Lung (tissue), 16 donors: ENCODE results near the gene CTLA4. TPM values are rescaled to one million over a fixed set of nuclear protein-coding genes. Genes with fewer than 3 reads are reported as not detected.

Experiments used
- ATAC-seq: fragments of 200-7000 bp; cut with Tn5 transposase; one replicate; pipeline ENCODE4 v1.9.1; 2020; ENCODE audit warnings: moderate number of reproducible peaks; ENCODE audit not compliant: insufficient read depth, low FRiP score
- DNase-seq, 3 donors: peaks; one replicate each; pipeline ENCODE4 v3.0.0-alpha.2; 2013 to 2017
- H3K27ac ChIP-seq, 2 donors: one replicate each; pipeline ENCODE4 v1.5.1; 2013; ENCODE audit warnings: mild to moderate bottlenecking in 2 of 2, moderate library complexity in 2 of 2, control low read depth in 1 of 2, inconsistent platforms in 1 of 2, low read depth in 1 of 2, low read length in 1 of 2
- H3K27me3 ChIP-seq, 3 donors: one replicate each; pipeline ENCODE4 v1.5.1; 2013; ENCODE audit warnings: low read length in 2 of 3; ENCODE audit not compliant: control insufficient read depth in 3 of 3, insufficient read depth in 3 of 3
- H3K36me3 ChIP-seq, 4 donors: one replicate each; pipeline ENCODE4 v1.5.1; 2013; ENCODE audit warnings: low read length in 4 of 4, mild to moderate bottlenecking in 1 of 4, moderate library complexity in 1 of 4; ENCODE audit not compliant: control insufficient read depth in 4 of 4, insufficient read depth in 4 of 4
- H3K4me1 ChIP-seq, 5 donors: one replicate each; pipeline ENCODE4 v1.5.1; 2013; ENCODE audit warnings: low read length in 5 of 5, mild to moderate bottlenecking in 2 of 5, moderate library complexity in 1 of 5; ENCODE audit not compliant: control insufficient read depth in 5 of 5, insufficient read depth in 5 of 5
- H3K4me3 ChIP-seq: one replicate; pipeline ENCODE4 v1.5.1; 2013; ENCODE audit warnings: mild to moderate bottlenecking, control low read depth, moderate library complexity
- H3K9ac ChIP-seq, 2 donors: one replicate each; pipeline ENCODE4 v1.5.1; 2013; ENCODE audit warnings: low read length in 2 of 2, control low read depth in 1 of 2; ENCODE audit not compliant: insufficient read depth in 1 of 2
- H3K9me3 ChIP-seq, 4 donors: one replicate each; pipeline ENCODE4 v1.5.1; 2013; ENCODE audit warnings: low read length in 3 of 4, mild to moderate bottlenecking in 1 of 4, moderate library complexity in 1 of 4; ENCODE audit not compliant: control insufficient read depth in 4 of 4, insufficient read depth in 3 of 4
- WGBS, 2 donors: extraction: QIAGEN DNeasy Blood & Tissue Kit; methylation state at CpG; one replicate each; pipeline ENCODE4 v1.1.7; 2013; 5-methylcytosine and 5-hydroxymethylcytosine counted together
- long read RNA-seq, 5 donors: transcript quantifications; one replicate each; lab custom pipeline, GENCODE V29; 2026
- polyA plus RNA-seq, 2 donors: library from polyadenylated mRNA; stranded (reverse); fragments of 200-250 nt; gene quantifications; one replicate each; pipeline ENCODE4 v1.2.1, GENCODE V29; 2013
- total RNA-seq, 2 donors: library from RNA; depleted of rRNA in 1 of 2; stranded (reverse); fragments of >200 nt in 1 of 2; gene quantifications; one replicate each; pipeline ENCODE4 v1.2.1, GENCODE V29; 2014 to 2021
- TF ChIP-seq, protein P1 (sequence below): IDR thresholded peaks from 2 replicates; pipeline ENCODE4 v1.5.1; 2012; ENCODE audit warnings: mild to moderate bottlenecking; ENCODE audit errors: control extremely low read depth, extremely low read depth
- donor health status: control.
- donor health status: control.
- donor health status: Bipolar disorder and iron deficiency.
- donor health status: healthy.
- donor health status: DM: yes; HTN: yes; CAD: no.

Gene CTLA4
- total RNA-seq (1 to 10 TPM; 1.0 to 3.9 TPM), polyA plus RNA-seq (1 to 10 TPM in 1 of 2 donors, under 1 TPM in 1; 0.10 to 1.8 TPM)
- long read RNA-seq, donor 1: 0 reads
- long read RNA-seq, donor 2: 0 reads
- long read RNA-seq, donor 3: 0 reads
- long read RNA-seq, donor 4: 0 reads
- long read RNA-seq, donor 5: 0 reads

DNA sequence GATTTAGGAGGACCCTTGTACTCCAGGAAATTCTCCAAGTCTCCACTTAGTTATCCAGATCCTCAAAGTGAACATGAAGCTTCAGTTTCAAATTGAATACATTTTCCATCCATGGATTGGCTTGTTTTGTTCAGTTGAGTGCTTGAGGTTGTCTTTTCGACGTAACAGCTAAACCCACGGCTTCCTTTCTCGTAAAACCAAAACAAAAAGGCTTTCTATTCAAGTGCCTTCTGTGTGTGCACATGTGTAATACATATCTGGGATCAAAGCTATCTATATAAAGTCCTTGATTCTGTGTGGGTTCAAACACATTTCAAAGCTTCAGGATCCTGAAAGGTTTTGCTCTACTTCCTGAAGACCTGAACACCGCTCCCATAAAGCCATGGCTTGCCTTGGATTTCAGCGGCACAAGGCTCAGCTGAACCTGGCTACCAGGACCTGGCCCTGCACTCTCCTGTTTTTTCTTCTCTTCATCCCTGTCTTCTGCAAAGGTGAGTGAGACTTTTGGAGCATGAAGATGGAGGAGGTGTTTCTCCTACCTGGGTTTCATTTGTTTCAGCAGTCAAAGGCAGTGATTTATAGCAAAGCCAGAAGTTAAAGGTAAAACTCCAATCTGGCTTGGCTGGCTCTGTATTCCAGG is at the start of gene CTLA4:
Gene CTLA4, plus strand, starts transcription at position 211 of the 640 bp plus-strand sequence. Its CDS starts 172 bp downstream, at position 383.
- H3K27ac ChIP-seq: no peak within 1 kb of the TSS
- no peaks in the 10 kb centered on the region for H3K36me3 ChIP-seq
- no peak within 1 kb of the TSS for H3K9ac ChIP-seq
- no peak within 1 kb of the TSS for H3K4me3 ChIP-seq
- no peaks in the 10 kb centered on the region for H3K27me3 ChIP-seq
- TF ChIP-seq, protein P1, sequence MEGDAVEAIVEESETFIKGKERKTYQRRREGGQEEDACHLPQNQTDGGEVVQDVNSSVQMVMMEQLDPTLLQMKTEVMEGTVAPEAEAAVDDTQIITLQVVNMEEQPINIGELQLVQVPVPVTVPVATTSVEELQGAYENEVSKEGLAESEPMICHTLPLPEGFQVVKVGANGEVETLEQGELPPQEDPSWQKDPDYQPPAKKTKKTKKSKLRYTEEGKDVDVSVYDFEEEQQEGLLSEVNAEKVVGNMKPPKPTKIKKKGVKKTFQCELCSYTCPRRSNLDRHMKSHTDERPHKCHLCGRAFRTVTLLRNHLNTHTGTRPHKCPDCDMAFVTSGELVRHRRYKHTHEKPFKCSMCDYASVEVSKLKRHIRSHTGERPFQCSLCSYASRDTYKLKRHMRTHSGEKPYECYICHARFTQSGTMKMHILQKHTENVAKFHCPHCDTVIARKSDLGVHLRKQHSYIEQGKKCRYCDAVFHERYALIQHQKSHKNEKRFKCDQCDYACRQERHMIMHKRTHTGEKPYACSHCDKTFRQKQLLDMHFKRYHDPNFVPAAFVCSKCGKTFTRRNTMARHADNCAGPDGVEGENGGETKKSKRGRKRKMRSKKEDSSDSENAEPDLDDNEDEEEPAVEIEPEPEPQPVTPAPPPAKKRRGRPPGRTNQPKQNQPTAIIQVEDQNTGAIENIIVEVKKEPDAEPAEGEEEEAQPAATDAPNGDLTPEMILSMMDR: no peak
- ATAC-seq (no peak), DNase-seq (no peak)
- no peaks in the 10 kb centered on the region for H3K4me1 ChIP-seq
- no peaks in the 10 kb centered on the region for H3K9me3 ChIP-seq
- 67 to 70% methylated on average over 6 of the region's 6 CpGs for WGBS, 2 donors

DNA sequence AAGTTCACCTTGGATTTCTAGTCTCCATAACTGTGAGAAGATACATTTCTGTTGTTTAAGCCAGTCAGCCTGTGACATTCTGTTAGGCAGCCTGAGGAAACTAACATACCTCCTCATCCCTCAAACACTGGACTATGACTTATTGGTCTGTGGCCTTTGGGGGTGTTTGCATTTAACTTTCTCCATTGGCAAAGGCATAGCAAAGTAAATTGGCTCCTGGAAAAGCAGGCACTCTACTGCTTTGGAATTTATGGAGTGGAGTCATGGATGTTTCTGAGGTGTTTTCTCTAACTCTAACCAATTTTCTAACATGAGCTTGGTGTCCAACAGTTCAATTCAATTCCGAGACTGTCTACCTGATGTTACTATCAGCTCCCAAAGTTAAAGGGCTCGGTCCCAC is 48.9 kb upstream of the CTLA4 start:
- no peaks in the 10 kb centered on the region for H3K36me3 ChIP-seq
- no peaks in the 10 kb centered on the region for H3K9me3 ChIP-seq
- no peak overlapping the region for H3K9ac ChIP-seq
- ATAC-seq: no peak
- H3K27ac ChIP-seq: no peak overlapping the region
- TF ChIP-seq, protein P1: no peak
- H3K27me3 ChIP-seq: no peaks in the 10 kb centered on the region
- WGBS, 2 donors: 97 to 99% methylated on average over 2 of the region's 2 CpGs
- H3K4me3 ChIP-seq: no peak overlapping the region
- no peak for DNase-seq
- H3K4me1 ChIP-seq: peaks cover 0 to 7% (median 0%) of the 10 kb centered on the region in 5 donors

DNA sequence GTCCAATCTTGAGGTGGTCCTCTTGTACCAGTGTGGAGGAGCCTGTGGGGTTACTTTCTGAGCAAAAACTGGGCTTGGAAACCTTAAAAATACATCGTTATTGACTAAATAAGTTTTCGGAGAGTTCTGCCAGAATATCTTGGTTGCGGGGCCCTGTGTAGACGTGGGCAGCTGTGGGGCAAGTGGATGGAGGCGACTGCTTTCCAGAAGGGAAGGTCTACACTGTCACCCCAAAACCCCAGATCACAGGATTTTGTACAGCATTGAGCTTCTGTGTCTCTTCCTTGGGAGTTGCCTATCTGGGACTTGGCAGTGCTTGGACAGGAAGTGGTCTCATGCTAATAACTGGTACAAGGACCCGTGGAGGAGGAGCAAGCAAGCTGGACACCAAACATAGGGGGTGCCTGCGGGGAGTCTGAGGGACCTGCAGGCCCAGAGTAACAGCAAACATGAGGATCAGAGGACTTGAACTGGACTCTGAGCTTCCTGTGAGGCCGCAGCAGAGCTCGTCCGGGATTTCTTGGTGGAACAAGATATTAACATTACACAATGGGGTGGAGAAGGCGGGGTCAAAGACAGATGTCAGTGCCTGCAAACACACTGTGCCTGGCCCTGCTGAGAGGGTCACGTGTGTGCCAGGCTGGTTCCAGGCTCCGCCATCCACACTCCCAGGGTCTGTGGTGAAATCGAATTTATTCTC is 48.0 kb upstream of the CTLA4 start:
- Histone ChIP-seq H3K4me3 (no peak overlapping the region), H3K27me3 (no peaks in the 10 kb centered on the region), H3K36me3 (no peaks in the 10 kb centered on the region), H3K9me3 (no peaks in the 10 kb centered on the region), H3K9ac (no peak overlapping the region), H3K27ac (no peak overlapping the region), H3K4me1 (peaks cover 0 to 7% (median 0%) of the 10 kb centered on the region in 5 donors)
- WGBS, 2 donors: 75 to 80% methylated on average over 14 of the region's 14 CpGs
- no peak for DNase-seq
- TF ChIP-seq, protein P1: no peak
- no peak for ATAC-seq
